ENCODE measurements around the gene BMI1. TPM values are rescaled to one million over a fixed set of nuclear protein-coding genes. Genes with fewer than 3 reads are reported as not detected.

The BMI1 gene
- total and polyA plus RNA-seq, 12 donors = 15.0 to 44.1 (median 32.0) TPM

DNA sequence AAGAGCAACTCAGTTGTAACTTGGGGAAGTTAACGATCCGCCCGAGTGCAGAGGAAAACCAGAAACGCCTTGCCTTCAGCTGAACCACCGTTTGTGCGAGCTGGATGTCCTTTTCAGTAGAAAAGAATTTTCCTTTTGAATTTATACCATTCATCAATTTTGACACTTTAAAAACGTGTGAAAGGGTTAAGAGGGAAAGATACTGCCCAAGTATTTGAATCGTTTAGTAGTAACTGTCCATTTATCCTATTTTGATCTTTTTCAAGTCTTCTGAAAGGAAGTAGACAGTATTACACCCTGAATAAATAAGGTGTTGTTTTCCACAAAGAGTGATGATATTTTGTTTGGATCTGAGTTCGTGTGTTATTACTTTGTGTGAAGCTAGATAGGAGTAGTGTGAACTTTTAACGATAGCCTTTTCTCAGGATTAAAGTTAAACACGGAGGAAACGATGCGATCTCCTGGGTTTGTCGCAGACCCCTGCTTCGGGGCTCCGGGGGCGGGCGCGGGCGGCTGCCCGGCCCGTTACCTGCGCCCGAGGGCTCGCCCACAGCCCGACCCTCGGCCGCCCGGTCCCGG, 830 bp upstream of the BMI1 start:
- TF ChIP-seq CTCF (IDR thresholded peaks at IDR 0.05) = no peak
- Histone ChIP-seq H3K27me3 (peaks cover 0 to 32% (median 5%) of the 10 kb centered on the region in 7 donors), H3K27ac (peak overlapping the region; percentile 36 to 95 (median 86)), H3K4me1 (peaks cover 3 to 67% (median 61%) of the 10 kb centered on the region in 9 donors), H3K9me3 (no peaks in the 10 kb centered on the region), H3K36me3 (no peaks in the 10 kb centered on the region), H3K4me3 (peak overlapping the region in 9 of 10 donors; percentile 27 to 91 (median 59))
- intact Hi-C loops (cut with DNase I) = loop anchor here in 9 of 10 donors (5.0 to 10.0 kb wide), 10 partner anchors 65 to 825 kb away; partner anchors contain the start of genes DNAJC1 (in 6 of the 9) and PIP4K2A (in 1 of the 9)
- no peak for DNase-seq
- 11 to 16% methylated on average over 26 to 30 of the region's 30 CpGs for WGBS, 2 donors
- no peak for ATAC-seq

GRCh38 chr10:22321156-22321923, 441 bp downstream of the BMI1 start:
- ATAC-seq (peak; percentile 28 to 79 (median 40)), DNase-seq (peak in 1 of 2 donors; percentile 77)
- peaks cover 0 to 2% (median 0%) of the 10 kb centered on the region in 9 donors for H3K36me3 ChIP-seq
- no peak for TF ChIP-seq CTCF (IDR thresholded peaks at IDR 0.05)
- peaks cover 3 to 70% (median 65%) of the 10 kb centered on the region in 9 donors for H3K4me1 ChIP-seq
- peaks cover 0 to 33% (median 5%) of the 10 kb centered on the region in 7 donors for H3K27me3 ChIP-seq
- peak overlapping the region; percentile 88 to 97 (median 95) for H3K27ac ChIP-seq
- peak overlapping the region; percentile 74 to 96 (median 92) for H3K4me3 ChIP-seq
- intact Hi-C loops (cut with DNase I) = loop anchor here in 5 of 10 donors (5.0 to 10.0 kb wide), 6 partner anchors 94 to 827 kb away; partner anchors contain the start of genes DNAJC1 (in 1 of the 5) and PIP4K2A (in 1 of the 5)
- WGBS, 2 donors = 0 to 2% methylated on average over 57 to 104 of the region's 114 CpGs
- H3K9me3 ChIP-seq = no peaks in the 10 kb centered on the region

GRCh38 chr10:22321924-22322640, 1.2 kb downstream of the BMI1 start:
- DNase-seq (peak in 1 of 2 donors; percentile 45), ATAC-seq (no peak)
- no peak for TF ChIP-seq CTCF (IDR thresholded peaks at IDR 0.05)
- peaks cover 0 to 33% (median 5%) of the 10 kb centered on the region in 7 donors for H3K27me3 ChIP-seq
- WGBS, 2 donors = 1 to 2% methylated on average over 43 to 57 of the region's 57 CpGs
- intact Hi-C loops (cut with DNase I) = loop anchor here in 5 of 10 donors (5.0 to 10.0 kb wide), 6 partner anchors 95 to 827 kb away; partner anchors contain the start of genes DNAJC1 (in 1 of the 5) and PIP4K2A (in 1 of the 5)
- H3K9me3 ChIP-seq = no peaks in the 10 kb centered on the region
- peaks cover 3 to 69% (median 65%) of the 10 kb centered on the region in 9 donors for H3K4me1 ChIP-seq
- peaks cover 0 to 9% (median 0%) of the 10 kb centered on the region in 9 donors for H3K36me3 ChIP-seq
- peak overlapping the region in 5 of 10 donors; percentile 26 to 56 (median 34) for H3K27ac ChIP-seq
- peak overlapping the region; percentile 57 to 79 (median 73) for H3K4me3 ChIP-seq

All from heart right ventricle (tissue), 16 donors.